ENCODE data around the gene SSTR3.

SSTR3 gene

DNA sequence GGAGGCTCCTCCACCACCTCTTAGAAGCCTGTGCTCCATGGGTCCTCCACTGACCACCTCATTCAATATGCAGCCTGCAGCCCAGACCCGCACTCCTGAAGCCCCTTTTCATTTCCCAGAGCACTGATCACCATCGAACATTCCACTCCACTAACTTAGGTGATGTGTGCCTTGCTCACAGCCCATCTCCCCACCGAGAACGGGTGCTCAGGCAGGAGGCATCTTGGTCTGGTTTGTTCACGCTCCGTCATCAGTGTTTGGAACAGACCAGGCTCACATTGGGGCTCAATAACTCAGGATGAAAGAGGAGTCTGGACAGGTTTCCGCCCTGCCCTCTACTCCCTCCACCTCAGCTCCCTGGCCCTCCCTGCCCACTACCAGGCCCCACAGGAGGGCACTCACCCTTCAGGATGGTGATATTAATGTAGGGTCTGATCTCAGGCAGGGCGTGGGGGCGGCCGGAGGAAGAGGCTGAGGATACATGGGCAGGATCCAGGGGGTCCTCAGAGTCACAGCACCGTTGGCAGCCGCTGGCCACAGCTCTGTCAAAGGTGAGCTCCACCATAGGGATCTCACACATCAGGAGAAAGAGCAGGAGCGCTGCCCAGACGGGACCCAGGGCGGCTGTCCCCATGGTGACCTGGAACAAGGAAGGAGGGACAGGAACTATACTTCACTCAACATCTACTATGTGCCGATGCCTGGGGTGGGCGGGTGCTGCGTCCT is 27.3 kb downstream of the SSTR3 start:
- in situ Hi-C loops (cut with HindIII; ENCODE audit: low sequenced_read_pairs), result no loop called here
- DNase-seq (ENCODE audit: low read depth, low spot score), result no peak
- H3K4me3 ChIP-seq (ENCODE audit: low read depth, low read length), result no peak overlapping the region
- TF ChIP-seq, protein P1, sequence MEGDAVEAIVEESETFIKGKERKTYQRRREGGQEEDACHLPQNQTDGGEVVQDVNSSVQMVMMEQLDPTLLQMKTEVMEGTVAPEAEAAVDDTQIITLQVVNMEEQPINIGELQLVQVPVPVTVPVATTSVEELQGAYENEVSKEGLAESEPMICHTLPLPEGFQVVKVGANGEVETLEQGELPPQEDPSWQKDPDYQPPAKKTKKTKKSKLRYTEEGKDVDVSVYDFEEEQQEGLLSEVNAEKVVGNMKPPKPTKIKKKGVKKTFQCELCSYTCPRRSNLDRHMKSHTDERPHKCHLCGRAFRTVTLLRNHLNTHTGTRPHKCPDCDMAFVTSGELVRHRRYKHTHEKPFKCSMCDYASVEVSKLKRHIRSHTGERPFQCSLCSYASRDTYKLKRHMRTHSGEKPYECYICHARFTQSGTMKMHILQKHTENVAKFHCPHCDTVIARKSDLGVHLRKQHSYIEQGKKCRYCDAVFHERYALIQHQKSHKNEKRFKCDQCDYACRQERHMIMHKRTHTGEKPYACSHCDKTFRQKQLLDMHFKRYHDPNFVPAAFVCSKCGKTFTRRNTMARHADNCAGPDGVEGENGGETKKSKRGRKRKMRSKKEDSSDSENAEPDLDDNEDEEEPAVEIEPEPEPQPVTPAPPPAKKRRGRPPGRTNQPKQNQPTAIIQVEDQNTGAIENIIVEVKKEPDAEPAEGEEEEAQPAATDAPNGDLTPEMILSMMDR (IDR thresholded peaks at IDR 0.05; ENCODE audit: low read depth, low read length), result no peak

DNA sequence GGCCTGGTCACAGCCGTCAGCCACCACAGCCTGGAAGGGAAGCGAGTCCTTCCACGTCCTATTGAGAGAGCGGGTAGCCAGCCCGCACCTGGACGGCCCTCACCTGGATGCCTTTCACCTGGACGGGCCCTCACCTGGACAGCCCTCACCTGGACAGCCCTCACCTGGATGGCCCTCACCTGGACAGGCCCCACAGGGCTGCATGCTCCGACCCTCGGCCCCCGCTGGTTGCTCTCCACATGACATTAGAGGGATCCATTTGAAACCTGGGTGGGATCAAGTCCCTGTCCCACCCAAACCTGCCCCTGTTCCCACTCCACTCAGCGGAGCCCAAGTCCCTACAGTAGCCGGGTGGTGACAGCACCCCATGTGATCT is 27.9 kb downstream of the SSTR3 start:
- H3K4me3 ChIP-seq (ENCODE audit: low read depth, low read length), result no peak overlapping the region
- in situ Hi-C loops (cut with HindIII; ENCODE audit: low sequenced_read_pairs), result no loop called here
- TF ChIP-seq, protein P1 (IDR thresholded peaks at IDR 0.05; ENCODE audit: low read depth, low read length), result no peak
- DNase-seq (ENCODE audit: low read depth, low spot score), result no peak

DNA sequence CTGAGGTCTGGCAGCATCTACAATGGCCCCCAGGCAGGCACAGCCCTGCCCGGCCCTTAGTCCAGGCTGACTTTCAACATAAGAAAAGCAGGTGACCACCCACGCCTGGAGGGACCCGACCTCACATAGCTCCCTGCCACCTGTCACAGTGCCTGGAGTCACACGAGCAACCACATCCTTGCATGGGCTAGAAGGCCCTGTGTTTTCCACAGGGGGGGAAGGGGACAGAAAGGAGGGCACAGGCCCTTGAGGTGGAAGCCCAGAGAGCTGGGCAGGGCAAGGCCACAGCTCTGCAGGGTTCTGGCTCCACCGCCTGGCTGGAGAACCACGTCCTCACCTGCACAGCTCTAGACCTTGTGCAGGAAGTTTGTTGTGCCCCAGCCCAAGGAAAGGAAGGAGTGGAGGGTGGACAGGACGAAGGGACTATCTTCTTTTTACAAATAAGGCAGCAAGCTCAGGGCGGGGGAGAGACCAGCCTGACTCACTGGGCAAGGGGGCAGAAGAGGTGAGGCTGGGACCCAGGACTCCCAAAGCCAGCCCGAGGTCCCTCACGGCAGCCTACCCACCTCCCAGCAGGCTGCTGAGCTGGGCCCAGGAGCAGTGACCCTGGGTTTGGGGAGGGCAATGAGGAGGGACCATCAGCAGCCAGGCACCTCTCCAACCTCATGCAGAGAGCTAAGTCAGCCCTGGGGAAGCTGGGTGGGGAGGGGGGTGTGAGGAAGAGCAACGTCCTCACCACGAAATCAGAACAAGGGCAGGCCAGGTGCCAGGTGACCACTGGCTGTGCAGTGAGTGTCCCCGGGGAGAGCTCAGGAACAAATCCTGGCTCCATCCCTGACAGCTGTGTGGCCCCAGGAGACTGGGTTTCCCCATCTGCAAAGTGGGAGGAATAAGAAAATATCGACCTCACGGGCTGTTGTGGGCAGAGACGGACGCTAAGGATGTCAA is 28.6 kb downstream of the SSTR3 start:
- DNase-seq (ENCODE audit: low read depth, low spot score), result no peak
- in situ Hi-C loops (cut with HindIII; ENCODE audit: low sequenced_read_pairs), result no loop called here
- H3K4me3 ChIP-seq (ENCODE audit: low read depth, low read length), result no peak overlapping the region
- TF ChIP-seq, protein P1 (IDR thresholded peaks at IDR 0.05; ENCODE audit: low read depth, low read length), result no peak

DNA sequence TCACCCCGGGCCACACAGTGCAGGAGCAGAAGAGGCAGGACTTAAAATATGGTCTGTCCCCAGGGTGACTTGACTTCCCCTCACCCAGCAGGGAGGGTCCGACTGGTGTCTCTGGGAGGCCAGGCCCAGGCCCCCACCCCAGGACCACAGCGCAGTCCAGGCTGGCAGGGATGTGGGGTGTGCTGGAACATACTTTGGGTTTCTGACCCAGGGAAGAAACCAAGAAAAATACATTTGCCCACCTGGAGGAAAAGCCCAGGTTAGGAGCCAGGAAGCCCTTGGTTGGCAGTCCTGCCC is 29.4 kb downstream of the SSTR3 start:
- TF ChIP-seq, protein P1 (IDR thresholded peaks at IDR 0.05; ENCODE audit: low read depth, low read length), result no peak
- in situ Hi-C loops (cut with HindIII; ENCODE audit: low sequenced_read_pairs), result no loop called here
- no peak for DNase-seq (ENCODE audit: low read depth, low spot score)
- H3K4me3 ChIP-seq (ENCODE audit: low read depth, low read length), result no peak overlapping the region

DNA sequence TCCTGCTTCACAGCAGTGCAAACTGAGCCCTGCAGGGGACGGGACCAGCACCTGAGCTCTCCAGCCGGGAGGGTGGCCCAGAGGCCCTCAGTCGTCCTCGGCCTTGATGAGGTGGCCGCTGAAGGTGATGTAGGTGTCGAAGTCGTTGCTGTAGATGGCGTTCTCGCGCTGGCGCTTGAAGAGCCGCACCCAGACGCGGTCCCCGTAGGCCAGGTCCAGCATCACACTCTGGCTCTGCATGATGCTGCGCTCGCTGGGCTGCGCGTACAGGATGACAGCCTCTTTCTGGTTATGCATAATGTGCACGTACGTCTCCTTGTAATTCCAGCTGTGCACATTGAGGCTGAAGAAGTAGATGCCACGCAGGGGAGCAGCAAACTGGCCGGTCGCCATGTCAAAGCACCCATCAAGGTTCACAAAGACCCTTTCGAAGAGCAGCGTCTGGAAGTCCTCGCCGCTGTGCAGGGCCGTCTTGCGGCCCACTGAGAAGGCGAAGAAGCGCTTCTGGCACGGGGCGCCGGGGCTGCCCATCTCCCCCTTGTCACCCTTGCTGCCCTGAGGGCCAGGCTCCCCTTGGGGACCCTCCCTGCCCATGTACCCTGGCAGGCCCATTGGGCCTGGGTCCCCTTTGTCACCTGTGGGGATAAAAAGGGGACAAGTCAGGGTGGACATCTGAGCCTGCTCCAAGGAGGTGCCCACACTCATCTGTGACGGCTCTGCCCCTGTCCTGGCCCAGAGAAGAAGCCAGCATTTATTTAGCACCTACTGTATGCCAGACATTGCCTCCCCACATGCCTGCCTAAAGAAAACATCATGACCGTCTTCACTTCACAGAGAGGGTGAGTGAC is 30.0 kb downstream of the SSTR3 start:
- TF ChIP-seq, protein P1 (IDR thresholded peaks at IDR 0.05; ENCODE audit: low read depth, low read length), result no peak
- in situ Hi-C loops (cut with HindIII; ENCODE audit: low sequenced_read_pairs), result no loop called here
- DNase-seq (ENCODE audit: low read depth, low spot score), result no peak
- H3K4me3 ChIP-seq (ENCODE audit: low read depth, low read length), result no peak overlapping the region

DNA sequence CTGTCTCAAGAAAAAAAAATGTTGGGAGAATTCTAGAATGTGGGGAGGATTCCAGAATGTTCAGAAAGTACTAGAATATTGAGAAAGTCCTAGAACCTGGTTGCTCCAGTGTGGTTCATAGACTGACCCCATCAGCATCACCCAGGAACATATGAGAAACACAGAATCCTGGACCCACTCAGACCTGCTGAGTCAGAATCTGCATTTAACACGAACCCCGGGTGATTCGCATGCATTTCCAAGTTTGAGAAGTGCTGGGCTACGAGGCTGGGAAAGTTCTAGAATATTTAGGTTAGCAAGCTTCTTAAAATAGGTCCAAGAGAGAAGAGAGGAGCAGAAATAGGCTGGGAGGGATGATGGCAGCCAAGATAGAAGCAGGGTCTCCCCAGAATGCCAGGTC is 30.6 kb downstream of the SSTR3 start:
- no peak overlapping the region for H3K4me3 ChIP-seq (ENCODE audit: low read depth, low read length)
- in situ Hi-C loops (cut with HindIII; ENCODE audit: low sequenced_read_pairs), result no loop called here
- TF ChIP-seq, protein P1 (IDR thresholded peaks at IDR 0.05; ENCODE audit: low read depth, low read length), result no peak
- DNase-seq (ENCODE audit: low read depth, low spot score), result no peak

All from astrocyte of the spinal cord (primary cell).